Measurements from ENCODE around the gene PRR20G. TPM values are rescaled to one million over a fixed set of nuclear protein-coding genes. Genes with fewer than 3 reads are reported as not detected.

The PRR20G gene
- total RNA-seq = not detected
- not detected for polyA plus RNA-seq
- long read RNA-seq, donor 1 = 0 reads
- long read RNA-seq, donor 2 = 0 reads
- long read RNA-seq, donor 3 = 0 reads
- long read RNA-seq, donor 4 = 0 reads
- long read RNA-seq, donor 5 = 0 reads
- long read RNA-seq, donor 6 = 0 reads
- long read RNA-seq, donor 7 = 0 reads
- long read RNA-seq, donor 8 = 0 reads
- long read RNA-seq, donor 9 = 0 reads
- long read RNA-seq, donor 10 = 0 reads

DNA sequence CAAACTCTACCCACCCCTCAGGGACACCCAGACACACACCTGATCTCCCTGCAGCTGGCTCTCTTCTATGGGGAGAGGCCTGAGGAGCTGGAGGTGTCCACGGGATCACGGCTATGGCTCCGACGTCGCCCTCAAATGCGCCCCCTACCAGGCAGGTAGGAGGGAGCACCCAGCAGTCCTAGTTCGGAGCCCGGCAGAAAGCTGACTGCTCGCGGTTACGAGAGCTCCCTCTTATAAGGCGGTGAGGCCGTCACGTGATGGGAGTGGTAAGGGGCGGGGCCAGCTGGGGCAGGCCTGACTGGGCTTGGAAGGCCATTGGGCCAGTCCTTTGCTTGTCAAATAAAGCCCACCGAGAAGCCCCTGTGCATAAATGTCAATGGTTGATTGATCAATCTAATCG is at the start of gene PRR20G:
PRR20G (minus strand) TSS at position 207 of the 400 bp plus-strand sequence. CDS start 681 bp downstream, outside the sequence.
- 77 to 85% (median 84%) methylated on average over 13 to 17 of the region's 17 CpGs for WGBS, 5 donors
- H3K27me3 ChIP-seq = peaks cover 0 to 6% (median 0%) of the 10 kb centered on the region in 3 donors
- H3K4me3 ChIP-seq = no peak within 1 kb of the TSS
- TF ChIP-seq POLR2AphosphoS5 (IDR thresholded peaks at IDR 0.05) (no peak), POLR2A (IDR thresholded peaks at IDR 0.05) (no peak), EP300 (IDR thresholded peaks at IDR 0.05) (no peak)
- TF ChIP-seq, protein P1, sequence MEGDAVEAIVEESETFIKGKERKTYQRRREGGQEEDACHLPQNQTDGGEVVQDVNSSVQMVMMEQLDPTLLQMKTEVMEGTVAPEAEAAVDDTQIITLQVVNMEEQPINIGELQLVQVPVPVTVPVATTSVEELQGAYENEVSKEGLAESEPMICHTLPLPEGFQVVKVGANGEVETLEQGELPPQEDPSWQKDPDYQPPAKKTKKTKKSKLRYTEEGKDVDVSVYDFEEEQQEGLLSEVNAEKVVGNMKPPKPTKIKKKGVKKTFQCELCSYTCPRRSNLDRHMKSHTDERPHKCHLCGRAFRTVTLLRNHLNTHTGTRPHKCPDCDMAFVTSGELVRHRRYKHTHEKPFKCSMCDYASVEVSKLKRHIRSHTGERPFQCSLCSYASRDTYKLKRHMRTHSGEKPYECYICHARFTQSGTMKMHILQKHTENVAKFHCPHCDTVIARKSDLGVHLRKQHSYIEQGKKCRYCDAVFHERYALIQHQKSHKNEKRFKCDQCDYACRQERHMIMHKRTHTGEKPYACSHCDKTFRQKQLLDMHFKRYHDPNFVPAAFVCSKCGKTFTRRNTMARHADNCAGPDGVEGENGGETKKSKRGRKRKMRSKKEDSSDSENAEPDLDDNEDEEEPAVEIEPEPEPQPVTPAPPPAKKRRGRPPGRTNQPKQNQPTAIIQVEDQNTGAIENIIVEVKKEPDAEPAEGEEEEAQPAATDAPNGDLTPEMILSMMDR (IDR thresholded peaks at IDR 0.05) = no peak
- intact Hi-C loops (cut with DNase I; ENCODE audit: low total_unique reads) = no loop called here
- H3K9me3 ChIP-seq = no peaks in the 10 kb centered on the region
- no peak for DNase-seq
- H3K27ac ChIP-seq = no peak within 1 kb of the TSS
- no peaks in the 10 kb centered on the region for H3K4me1 ChIP-seq
- no peaks in the 10 kb centered on the region for H3K36me3 ChIP-seq

DNA sequence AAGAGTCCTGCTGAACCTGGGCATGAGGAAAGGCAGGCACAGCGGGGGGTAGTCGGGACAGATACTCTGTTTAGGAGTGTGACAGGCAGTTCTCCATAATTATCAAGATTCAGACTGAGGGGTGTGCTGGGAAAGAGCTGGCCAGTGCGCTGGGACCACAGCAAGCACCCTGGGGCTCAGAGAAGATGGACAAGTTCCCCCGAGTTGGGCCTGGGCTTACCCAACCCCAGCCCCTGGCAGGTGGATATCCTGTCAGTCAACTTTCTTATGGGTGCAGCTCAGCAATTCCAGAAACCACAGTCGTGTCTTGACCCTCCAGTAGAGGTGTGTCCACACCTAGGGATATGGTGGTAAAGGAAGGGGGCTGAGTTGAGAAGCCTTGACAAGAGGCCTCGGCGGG is 49.2 kb upstream of the PRR20G start:
- Histone ChIP-seq H3K36me3 (no peaks in the 10 kb centered on the region), H3K27ac (no peak overlapping the region), H3K9me3 (peaks cover 0 to 12% (median 10%) of the 10 kb centered on the region in 4 donors), H3K27me3 (peaks cover 6 to 65% (median 23%) of the 10 kb centered on the region in 3 donors), H3K4me3 (no peak overlapping the region), H3K4me1 (peaks cover 0 to 8% (median 4%) of the 10 kb centered on the region in 4 donors)
- intact Hi-C loops (cut with DNase I; ENCODE audit: low total_unique reads) = no loop called here
- DNase-seq = no peak
- whole genome bisulfite sequencing, 5 donors = 85 to 94% (median 91%) methylated on average over 6 to 7 of the region's 7 CpGs
- TF ChIP-seq, protein P1 (IDR thresholded peaks at IDR 0.05) = no peak
- TF ChIP-seq POLR2A (IDR thresholded peaks at IDR 0.05) (no peak), POLR2AphosphoS5 (IDR thresholded peaks at IDR 0.05) (no peak), EP300 (IDR thresholded peaks at IDR 0.05) (no peak)

DNA sequence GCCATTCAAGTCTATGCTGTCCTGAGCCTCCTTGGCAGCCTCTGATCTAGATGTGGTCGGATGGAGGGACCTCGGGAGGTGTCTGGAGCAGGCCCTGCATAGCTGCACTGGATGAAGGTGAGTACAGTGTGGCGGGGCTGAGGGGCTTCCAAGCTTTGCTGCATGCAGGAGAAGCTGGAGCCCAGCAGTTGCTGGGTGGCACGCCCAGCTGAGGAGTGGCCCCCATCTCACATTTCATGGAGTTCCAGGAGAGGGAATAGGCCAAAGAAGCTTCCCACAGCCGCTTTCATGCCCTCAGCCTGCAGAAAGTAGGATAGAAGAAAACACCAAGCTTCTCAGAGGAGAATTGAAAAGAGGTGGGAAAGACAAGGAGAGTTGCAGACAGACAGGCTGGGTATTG is 48.3 kb upstream of the PRR20G start:
- Histone ChIP-seq H3K27ac (no peak overlapping the region), H3K4me3 (no peak overlapping the region), H3K36me3 (no peaks in the 10 kb centered on the region), H3K9me3 (peaks cover 0 to 17% (median 12%) of the 10 kb centered on the region in 4 donors), H3K4me1 (peaks cover 0 to 8% (median 4%) of the 10 kb centered on the region in 4 donors), H3K27me3 (peaks cover 6 to 57% (median 23%) of the 10 kb centered on the region in 3 donors)
- intact Hi-C loops (cut with DNase I; ENCODE audit: low total_unique reads) = no loop called here
- no peak for TF ChIP-seq EP300 (IDR thresholded peaks at IDR 0.05)
- TF ChIP-seq POLR2AphosphoS5 (IDR thresholded peaks at IDR 0.05) = no peak
- TF ChIP-seq, protein P1 (IDR thresholded peaks at IDR 0.05) = no peak
- no peak for TF ChIP-seq POLR2A (IDR thresholded peaks at IDR 0.05)
- WGBS, 5 donors = 69 to 81% (median 70%) methylated on average over 5 of the region's 5 CpGs
- DNase-seq = no peak

DNA sequence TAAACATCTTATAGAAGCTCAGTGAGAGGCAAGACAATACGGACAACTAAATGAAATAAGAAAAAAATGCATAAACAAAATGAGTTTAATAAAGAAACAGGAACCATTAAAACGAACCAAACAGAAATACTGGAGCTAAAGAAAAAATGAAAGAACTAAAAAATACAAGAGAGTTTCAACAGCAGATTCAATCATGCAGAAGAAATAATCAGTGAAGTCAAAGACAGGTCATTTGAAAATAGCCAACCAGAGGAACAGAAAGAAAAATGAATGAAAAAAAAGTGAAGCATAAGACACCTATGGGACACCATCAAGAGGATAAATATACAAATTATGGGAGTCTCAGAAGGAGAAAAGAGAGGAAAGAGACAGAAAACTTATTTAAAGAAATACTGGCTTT is 42.5 kb upstream of the PRR20G start:
- H3K36me3 ChIP-seq = no peaks in the 10 kb centered on the region
- no peaks in the 10 kb centered on the region for H3K4me1 ChIP-seq
- H3K4me3 ChIP-seq = no peak overlapping the region
- H3K9me3 ChIP-seq = peaks cover 0 to 36% (median 28%) of the 10 kb centered on the region in 4 donors
- intact Hi-C loops (cut with DNase I; ENCODE audit: low total_unique reads) = no loop called here
- TF ChIP-seq POLR2A (IDR thresholded peaks at IDR 0.05) (no peak), POLR2AphosphoS5 (IDR thresholded peaks at IDR 0.05) (no peak), EP300 (IDR thresholded peaks at IDR 0.05) (no peak)
- TF ChIP-seq, protein P1 (IDR thresholded peaks at IDR 0.05) = no peak
- no peak overlapping the region for H3K27ac ChIP-seq
- DNase-seq = no peak
- 51 to 66% (median 62%) methylated on average over 2 of the region's 2 CpGs for WGBS, 5 donors
- peaks cover 0 to 1% (median 0%) of the 10 kb centered on the region in 3 donors for H3K27me3 ChIP-seq

Measured in stomach (tissue), 19 donors.